ENCODE data around the gene GIT1.

GIT1 gene

GRCh38 chr17:29546830-29547229 lies 42.6 kb downstream of the GIT1 start:
- no peak for TF ChIP-seq TAF1 (IDR thresholded peaks at IDR 0.05; ENCODE audit: borderline replicate concordance, insufficient read depth, low read length)
- no peak for TF ChIP-seq SIN3A (IDR thresholded peaks at IDR 0.05; ENCODE audit: borderline replicate concordance, insufficient read depth, low read length)
- TF ChIP-seq REST (IDR thresholded peaks at IDR 0.05; ENCODE audit: insufficient read depth in 1 of 2, low read depth in 2 of 2, low read length in 2 of 2): no peak
- TF ChIP-seq FOXP2 (optimal IDR thresholded peaks at IDR 0.05; ENCODE audit: borderline replicate concordance, extremely low read depth, extremely low read length, insufficient read depth): no peak
- no peak for TF ChIP-seq POLR2AphosphoS5 (IDR thresholded peaks at IDR 0.05; ENCODE audit: low read depth, low read length)

GRCh38 chr17:29546085-29546484 lies 43.4 kb downstream of the GIT1 start:
- no peak for TF ChIP-seq SIN3A (IDR thresholded peaks at IDR 0.05; ENCODE audit: borderline replicate concordance, insufficient read depth, low read length)
- TF ChIP-seq TAF1 (IDR thresholded peaks at IDR 0.05; ENCODE audit: borderline replicate concordance, insufficient read depth, low read length): no peak
- TF ChIP-seq FOXP2 (optimal IDR thresholded peaks at IDR 0.05; ENCODE audit: borderline replicate concordance, extremely low read depth, extremely low read length, insufficient read depth): no peak
- no peak for TF ChIP-seq REST (IDR thresholded peaks at IDR 0.05; ENCODE audit: insufficient read depth in 1 of 2, low read depth in 2 of 2, low read length in 2 of 2)
- TF ChIP-seq POLR2AphosphoS5 (IDR thresholded peaks at IDR 0.05; ENCODE audit: low read depth, low read length): no peak

DNA sequence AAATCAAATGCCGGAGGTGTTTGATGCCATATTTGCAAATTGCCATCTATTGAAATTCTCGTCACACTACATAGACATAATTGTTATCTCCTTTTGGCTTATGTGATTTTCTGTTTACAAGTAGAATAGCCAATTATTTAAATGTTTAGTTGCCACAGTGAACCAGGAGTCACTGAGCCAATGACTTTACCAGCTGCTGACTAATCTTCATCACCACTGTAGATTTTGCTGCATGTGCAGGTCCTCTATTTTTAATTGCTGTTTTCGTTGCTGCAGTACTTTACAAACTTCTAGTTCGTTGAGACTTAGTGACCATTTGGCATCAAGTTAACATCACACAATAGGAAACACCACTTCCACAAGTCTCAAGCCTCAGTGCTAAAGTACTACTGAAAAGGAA lies 45.4 kb downstream of the GIT1 start:
- TF ChIP-seq SIN3A (IDR thresholded peaks at IDR 0.05; ENCODE audit: borderline replicate concordance, insufficient read depth, low read length) (no peak), REST (IDR thresholded peaks at IDR 0.05; ENCODE audit: insufficient read depth in 1 of 2, low read depth in 2 of 2, low read length in 2 of 2) (no peak), TAF1 (IDR thresholded peaks at IDR 0.05; ENCODE audit: borderline replicate concordance, insufficient read depth, low read length) (no peak), POLR2AphosphoS5 (IDR thresholded peaks at IDR 0.05; ENCODE audit: low read depth, low read length) (no peak), FOXP2 (optimal IDR thresholded peaks at IDR 0.05; ENCODE audit: borderline replicate concordance, extremely low read depth, extremely low read length, insufficient read depth) (no peak)

GRCh38 chr17:29533976-29534375 lies 55.5 kb downstream of the GIT1 start:
- no peak for TF ChIP-seq SIN3A (IDR thresholded peaks at IDR 0.05; ENCODE audit: borderline replicate concordance, insufficient read depth, low read length)
- TF ChIP-seq REST (IDR thresholded peaks at IDR 0.05; ENCODE audit: insufficient read depth in 1 of 2, low read depth in 2 of 2, low read length in 2 of 2): no peak
- no peak for TF ChIP-seq POLR2AphosphoS5 (IDR thresholded peaks at IDR 0.05; ENCODE audit: low read depth, low read length)

- TF ChIP-seq SIN3A (IDR thresholded peaks at IDR 0.05; ENCODE audit: borderline replicate concordance, insufficient read depth, low read length) (no peak), REST (IDR thresholded peaks at IDR 0.05; ENCODE audit: insufficient read depth in 1 of 2, low read depth in 2 of 2, low read length in 2 of 2) (no peak), TAF1 (IDR thresholded peaks at IDR 0.05; ENCODE audit: borderline replicate concordance, insufficient read depth, low read length) (no peak), FOXP2 (optimal IDR thresholded peaks at IDR 0.05; ENCODE audit: borderline replicate concordance, extremely low read depth, extremely low read length, insufficient read depth) (no peak), POLR2AphosphoS5 (IDR thresholded peaks at IDR 0.05; ENCODE audit: low read depth, low read length) (no peak)
Observed at GRCh38 chr17:29526322-29526721, 63.1 kb downstream of the GIT1 start.

All from PFSK-1 (cell line).